CD4-positive, alpha-beta T cell (primary cell): Measurements from ENCODE around the gene PLEKHF1. TPM values are rescaled to one million over a fixed set of nuclear protein-coding genes. Genes with fewer than 3 reads are reported as not detected.

Source experiments
- ATAC-seq: fragments of 200-7000 bp; cut with Tn5 transposase; one replicate; pipeline ENCODE4 v1.10.0; 2022; ENCODE audit warnings: mild to moderate bottlenecking; ENCODE audit not compliant: poor library complexity
- CTCF ChIA-PET: fragments of 350-600 bp; sonication (Branson Sonifier 250); formaldehyde crosslinking; loops from one replicate; lab custom pipeline; 2021; ENCODE audit warnings: antibody characterized with exemption, inconsistent platforms; lab: Charles Lee
- POLR2A ChIA-PET: fragments of 350-600 bp; sonication (Branson Sonifier 250); formaldehyde crosslinking; loops from one replicate; lab custom pipeline; 2021; ENCODE audit warnings: antibody characterized with exemption, inconsistent platforms; lab: Charles Lee
- DNase-seq, 14 experiments: peaks; one replicate each; pipeline ENCODE4 v3.0.0-alpha.2; 2013 to 2020; ENCODE audit warnings: mixed read lengths in 2 of 14
- H3K27ac ChIP-seq, 2 donors: one replicate each; pipeline versions ENCODE4 v1.5.1 to v1.7.0; 2013; ENCODE audit warnings: low read length in 2 of 2, low read depth in 1 of 2, mild to moderate bottlenecking in 1 of 2
- H3K27me3 ChIP-seq, 2 experiments: 1 replicate in 1 of 2; 2 replicates in 1 of 2; pipeline versions ENCODE4 v1.6.1 to v1.7.0; 2013; ENCODE audit warnings: low read length in 2 of 2, control low read depth in 1 of 2, mild to moderate bottlenecking in 1 of 2, moderate library complexity in 1 of 2; ENCODE audit not compliant: insufficient read depth in 2 of 2, control insufficient read depth in 1 of 2
- H3K36me3 ChIP-seq: one replicate; pipeline ENCODE4 v1.6.1; 2013; ENCODE audit warnings: low read length, control low read depth; ENCODE audit not compliant: insufficient read depth
- H3K4me1 ChIP-seq: one replicate; pipeline ENCODE4 v1.6.1; 2013; ENCODE audit warnings: low read length, control low read depth; ENCODE audit not compliant: insufficient read depth
- H3K4me3 ChIP-seq: one replicate; pipeline ENCODE4 v1.5.1; 2013; ENCODE audit warnings: mild to moderate bottlenecking, low read length, moderate library complexity
- H3K9me3 ChIP-seq, 2 experiments: 1 replicate in 1 of 2; 2 replicates in 1 of 2; pipeline versions ENCODE4 v1.6.1 to v1.7.0; 2013; ENCODE audit warnings: low read length in 2 of 2, mild to moderate bottlenecking in 2 of 2, control low read depth in 1 of 2, moderate library complexity in 1 of 2; ENCODE audit not compliant: control insufficient read depth in 1 of 2, insufficient read depth in 1 of 2
- H3K27ac Mint-ChIP-seq: one replicate; pipeline ENCODE4 v1.8.0; 2020; ENCODE audit warnings: mixed read lengths
- H3K27me3 Mint-ChIP-seq: one replicate; pipeline ENCODE4 v1.8.0; 2021; ENCODE audit warnings: mixed read lengths
- H3K36me3 Mint-ChIP-seq: one replicate; pipeline ENCODE4 v1.8.0; 2021; ENCODE audit warnings: low read depth, mixed read lengths
- H3K4me1 Mint-ChIP-seq: one replicate; pipeline ENCODE4 v1.8.0; 2021; ENCODE audit warnings: low read depth, mixed read lengths
- H3K4me3 Mint-ChIP-seq: one replicate; pipeline ENCODE4 v1.8.0; 2020; ENCODE audit warnings: mild to moderate bottlenecking, mixed read lengths
- H3K9me3 Mint-ChIP-seq: one replicate; pipeline ENCODE4 v1.8.0; 2020; ENCODE audit warnings: mixed read lengths
- CTCF ChIP-seq: fragments of 200-600 bp; IDR thresholded peaks from one replicate; pipeline ENCODE4 v1.8.0; 2022; ENCODE audit warnings: antibody characterized with exemption, mild to moderate bottlenecking
- intact Hi-C, 2 experiments: fragments of 100-400 bp; cut with DNase I in 1 of 2; cut with micrococcal nuclease in 1 of 2; formaldehyde crosslinking; loops; one replicate each; pipeline versions ENCODE4 v1.15.1 to v1.9.0; 2023 to 2025; cut with DNase I, micrococcal nuclease
- total RNA-seq, 174 experiments: library from RNA in 2 of 174; stranded (reverse) in 2 of 174; gene quantifications; one replicate each; pipeline ENCODE4 v1.2.3 and lab custom pipeline; 2021 to 2026

PLEKHF1 gene
- total RNA-seq, 2 experiments from 2014 or later = 37.5 to 41.0 TPM

- no peaks in the 10 kb centered on the region for H3K27me3 Mint-ChIP-seq
- Histone ChIP-seq H3K36me3 (peaks cover 3% of the 10 kb centered on the region), H3K27me3 (no peaks in the 10 kb centered on the region), H3K9me3 (no peaks in the 10 kb centered on the region), H3K4me1 (peaks cover 62% of the 10 kb centered on the region), H3K4me3 (peak within 1 kb of the TSS; percentile 69), H3K27ac (peak within 1 kb of the TSS; percentile 83 to 90)
- no peaks in the 10 kb centered on the region for H3K9me3 Mint-ChIP-seq
- H3K27ac Mint-ChIP-seq = peak within 1 kb of the TSS; percentile 89
- DNase-seq (peak; percentile 29 to 75 (median 48)), ATAC-seq (peak; percentile 54)
- ChIA-PET CTCF (interaction anchor here (1.1 to 3.8 kb wide), 6 partner anchors 22 to 109 kb away, joined by 3 to 59 read pairs (median 38); partner anchors contain the start of gene POP4), POLR2A (interaction anchor here (0.6 to 7.5 kb wide), 19 partner anchors 9 to 227 kb away, joined by 3 to 276 read pairs (median 7); partner anchors contain the start of genes PLEKHF1, POP4 and URI1)
- H3K4me3 Mint-ChIP-seq = peak within 1 kb of the TSS; percentile 91
- intact Hi-C loops = loop anchor here (2.0 to 10.0 kb wide), 4 partner anchors 42 to 1920 kb away; partner anchors contain the start of gene URI1 (in 1 of the 2)
- peaks cover 60% of the 10 kb centered on the region for H3K4me1 Mint-ChIP-seq
- peaks cover 31% of the 10 kb centered on the region for H3K36me3 Mint-ChIP-seq
- TF ChIP-seq CTCF = no peak
These were observed 49.9 kb downstream of the PLEKHF1 start, which contains the start of gene C19orf12 for GRCh38 chr19:29714953-29715700. Gene C19orf12, minus strand, starts transcription at chr19:29715261. Its CDS starts 6,848 bp downstream, at chr19:29708413.

GRCh38 chr19:29715701-29716581 is 50.7 kb downstream of the PLEKHF1 start:
- no peak for TF ChIP-seq CTCF
- Histone ChIP-seq H3K9me3 (no peaks in the 10 kb centered on the region), H3K4me3 (peak overlapping the region; percentile 69), H3K36me3 (no peaks in the 10 kb centered on the region), H3K27me3 (no peaks in the 10 kb centered on the region), H3K27ac (peak overlapping the region; percentile 81 to 90), H3K4me1 (peaks cover 54% of the 10 kb centered on the region)
- peak overlapping the region; percentile 89 for H3K4me3 Mint-ChIP-seq
- ATAC-seq (peak; percentile 2), DNase-seq (peak in 2 of 14 experiments; percentile 18 to 31)
- peaks cover 31% of the 10 kb centered on the region for H3K36me3 Mint-ChIP-seq
- peaks cover 52% of the 10 kb centered on the region for H3K4me1 Mint-ChIP-seq
- POLR2A ChIA-PET = interaction anchor here (0.6 to 7.5 kb wide), 25 partner anchors 8 to 1922 kb away, joined by 3 to 276 read pairs (median 5); partner anchors contain the start of genes PLEKHF1, POP4 and URI1
- H3K27ac Mint-ChIP-seq = peak overlapping the region; percentile 89
- CTCF ChIA-PET = interaction anchor here (0.6 to 3.8 kb wide), 30 partner anchors 9 to 226 kb away, joined by 3 to 59 read pairs (median 4); partner anchors contain the start of genes PLEKHF1, POP4 and URI1
- intact Hi-C loops = loop anchor here (1.0 to 10.0 kb wide), 6 partner anchors 22 to 1921 kb away; partner anchors contain the start of gene PLEKHF1 (in 1 of the 2)
- no peaks in the 10 kb centered on the region for H3K27me3 Mint-ChIP-seq
- H3K9me3 Mint-ChIP-seq = no peaks in the 10 kb centered on the region
